Gastrocnemius medialis (tissue), 4 donors: ENCODE results near the gene TSHZ1. TPM values are rescaled to one million over a fixed set of nuclear protein-coding genes. Genes with fewer than 3 reads are reported as not detected.

Source experiments
- ATAC-seq, 2 donors: fragments of 150-250 bp; one replicate each; pipeline ENCODE4 v1.9.1; 2016
- DNase-seq, 2 donors: peaks; one replicate each; pipeline ENCODE4 v3.0.0-alpha.2; 2019
- H3K27ac ChIP-seq, 4 donors: fragments of 200-600 bp; sonication (generic); 1 replicate in 1 of 4; 2 replicates in 3 of 4; pipeline ENCODE4 v1.5.1; 2016 to 2018; ENCODE audit warnings: mild to moderate bottlenecking in 2 of 4, moderate library complexity in 1 of 4
- H3K27me3 ChIP-seq, 3 donors: fragments of 200-600 bp; sonication (generic) in 2 of 3; 1 replicate in 1 of 3; 2 replicates in 2 of 3; pipeline versions ENCODE4 v1.5.1 to v1.6.0; 2016 to 2019; ENCODE audit warnings: mild to moderate bottlenecking in 1 of 3, moderate library complexity in 1 of 3
- H3K36me3 ChIP-seq, 2 donors: fragments of 200-600 bp; sonication (generic) in 1 of 2; one replicate each; pipeline ENCODE4 v1.5.1; 2017 to 2018
- H3K4me1 ChIP-seq, 2 donors: fragments of 200-600 bp; sonication (generic) in 1 of 2; one replicate each; pipeline ENCODE4 v1.5.1; 2016 to 2017; ENCODE audit warnings: mild to moderate bottlenecking in 2 of 2
- H3K4me3 ChIP-seq, 4 donors: fragments of 200-600 bp; sonication (generic) in 3 of 4; 1 replicate in 1 of 4; 2 replicates in 3 of 4; pipeline ENCODE4 v1.5.1; 2016 to 2019; ENCODE audit warnings: mild to moderate bottlenecking in 2 of 4
- H3K9me3 ChIP-seq, 3 donors: fragments of 200-600 bp; sonication (generic) in 2 of 3; 1 replicate in 1 of 3; 2 replicates in 2 of 3; pipeline ENCODE4 v1.5.1; 2016 to 2019
- CTCF ChIP-seq, 5 experiments: fragments of 450-650 bp in 3 of 5; fragments of 200-600 bp in 2 of 5; sonication (generic) in 2 of 5; IDR thresholded peaks in 4 of 5; conservative IDR thresholded peaks in 1 of 5; 1 replicate in 4 of 5; 2 replicates in 1 of 5; pipeline ENCODE4 v1.5.1; 2016 to 2019; ENCODE audit warnings: antibody characterized with exemption in 5 of 5, mild to moderate bottlenecking in 3 of 5, moderate library complexity in 3 of 5
- POLR2A ChIP-seq, 2 donors: fragments of 450-650 bp; IDR thresholded peaks; one replicate each; pipeline ENCODE4 v1.6.1; 2017; ENCODE audit warnings: antibody characterized with exemption in 2 of 2, mild to moderate bottlenecking in 2 of 2, moderate library complexity in 2 of 2
- in situ Hi-C, 4 donors: fragments of 200-750 bp; cut with MboI; loops; one replicate each; pipeline versions ENCODE4 v1.15.0 to v1.8.0; 2017; ENCODE audit warnings: low sequenced_read_pairs in 4 of 4
- intact Hi-C: fragments of 100-400 bp; cut with DNase I; formaldehyde crosslinking; loops from one replicate; pipeline ENCODE4 v1.15.1; 2023; ENCODE audit warnings: low total_unique reads
- total RNA-seq, 4 donors: library from RNA; depleted of rRNA; stranded (reverse); fragments of >200 nt; gene quantifications; one replicate each; pipeline versions ENCODE4 v1.1.0 to v1.2.3, GENCODE V29; 2016

TSHZ1 gene
- total RNA-seq, 4 donors from 2014 or later, result 5.9 to 7.9 (median 7.6) TPM

GRCh38 chr18:75253784-75254183 is 43.2 kb downstream of the TSHZ1 start:
- Histone ChIP-seq H3K9me3 (no peaks in the 10 kb centered on the region), H3K4me3 (no peak overlapping the region), H3K27ac (peak overlapping the region in 2 of 4 donors; percentile 3 to 9), H3K27me3 (no peaks in the 10 kb centered on the region), H3K4me1 (peaks cover 30 to 38% of the 10 kb centered on the region in 2 donors), H3K36me3 (no peaks in the 10 kb centered on the region)
- peak in 1 of 2 donors; percentile 59 for ATAC-seq
- TF ChIP-seq CTCF (IDR thresholded peaks at IDR 0.05 in 4 of 5, conservative IDR thresholded peaks at IDR 0.05 in 1 of 5), result no peak
- no peak for DNase-seq
- intact Hi-C loops (loop anchor here (1.0 kb wide), 1 partner anchor 30 kb away; no protein-coding TSS in a partner anchor), in situ Hi-C loops (loop anchor here in 1 of 4 donors (5.0 kb wide), 1 partner anchor 46 kb away; the partner anchor contains the start of gene PTGR3)

GRCh38 chr18:75255094-75255493 is 44.5 kb downstream of the TSHZ1 start:
- Histone ChIP-seq H3K27ac (no peak overlapping the region), H3K4me3 (no peak overlapping the region), H3K4me1 (peaks cover 26 to 38% of the 10 kb centered on the region in 2 donors), H3K9me3 (no peaks in the 10 kb centered on the region), H3K27me3 (no peaks in the 10 kb centered on the region), H3K36me3 (no peaks in the 10 kb centered on the region)
- TF ChIP-seq POLR2A (IDR thresholded peaks at IDR 0.05) (no peak), CTCF (IDR thresholded peaks at IDR 0.05 in 4 of 5, conservative IDR thresholded peaks at IDR 0.05 in 1 of 5) (no peak)
- no peak for ATAC-seq
- in situ Hi-C loops (no loop called here), intact Hi-C loops (no loop called here)
- no peak for DNase-seq

- Histone ChIP-seq H3K4me3 (no peak overlapping the region), H3K4me1 (peaks cover 26 to 37% of the 10 kb centered on the region in 2 donors)
These were observed 45.8 kb downstream of the TSHZ1 start for GRCh38 chr18:75256376-75256775.

GRCh38 chr18:75257605-75258004 is 47.0 kb downstream of the TSHZ1 start:
- Histone ChIP-seq H3K27me3 (no peaks in the 10 kb centered on the region), H3K36me3 (no peaks in the 10 kb centered on the region), H3K4me3 (no peak overlapping the region), H3K27ac (no peak overlapping the region), H3K4me1 (peaks cover 16 to 25% of the 10 kb centered on the region in 2 donors), H3K9me3 (no peaks in the 10 kb centered on the region)
- no peak for ATAC-seq
- in situ Hi-C loops (no loop called here), intact Hi-C loops (no loop called here)
- TF ChIP-seq POLR2A (IDR thresholded peaks at IDR 0.05), result no peak
- no peak for TF ChIP-seq CTCF (IDR thresholded peaks at IDR 0.05 in 4 of 5, conservative IDR thresholded peaks at IDR 0.05 in 1 of 5)
- DNase-seq, result no peak

More at GRCh38 chr18:75256376-75256775, 45.8 kb downstream of the TSHZ1 start:
- ATAC-seq (no peak), DNase-seq (no peak)
- H3K27ac ChIP-seq, result no peak overlapping the region
- in situ Hi-C loops (no loop called here), intact Hi-C loops (no loop called here)
- TF ChIP-seq POLR2A (IDR thresholded peaks at IDR 0.05) (no peak), CTCF (IDR thresholded peaks at IDR 0.05 in 4 of 5, conservative IDR thresholded peaks at IDR 0.05 in 1 of 5) (no peak)
- H3K36me3 ChIP-seq, result no peaks in the 10 kb centered on the region
- no peaks in the 10 kb centered on the region for H3K9me3 ChIP-seq
- no peaks in the 10 kb centered on the region for H3K27me3 ChIP-seq
